HG03521 (cell line): ENCODE measurements around the gene DEFB113.

Experiments
- ATAC-seq: cut with Tn5 transposase; IDR thresholded peaks from one replicate; pipeline ENCODE4 v1.9.1; 2021; ENCODE audit warnings: mild to moderate bottlenecking, moderate library complexity; ENCODE audit not compliant: unreplicated experiment

Gene DEFB113

DNA sequence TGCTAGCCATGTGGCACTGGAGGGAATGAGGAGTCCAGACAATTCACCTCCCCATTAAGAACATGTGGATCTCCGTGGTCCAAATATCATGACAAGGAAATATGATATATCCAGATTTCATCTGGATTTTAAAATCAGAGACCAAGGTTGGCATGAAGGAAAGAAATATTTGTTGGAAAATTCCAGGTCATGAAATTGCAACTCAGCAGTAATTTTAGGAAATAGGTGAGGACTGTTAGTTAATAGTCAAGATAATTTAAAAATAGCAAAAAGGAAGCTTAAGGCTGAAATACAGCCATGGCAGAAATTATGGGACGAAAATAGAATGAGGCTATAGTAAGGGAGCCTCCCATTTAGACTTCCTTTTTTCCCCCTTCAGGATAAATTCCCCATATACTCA, 32.4 kb downstream of the DEFB113 start:
- no peak for ATAC-seq

DNA sequence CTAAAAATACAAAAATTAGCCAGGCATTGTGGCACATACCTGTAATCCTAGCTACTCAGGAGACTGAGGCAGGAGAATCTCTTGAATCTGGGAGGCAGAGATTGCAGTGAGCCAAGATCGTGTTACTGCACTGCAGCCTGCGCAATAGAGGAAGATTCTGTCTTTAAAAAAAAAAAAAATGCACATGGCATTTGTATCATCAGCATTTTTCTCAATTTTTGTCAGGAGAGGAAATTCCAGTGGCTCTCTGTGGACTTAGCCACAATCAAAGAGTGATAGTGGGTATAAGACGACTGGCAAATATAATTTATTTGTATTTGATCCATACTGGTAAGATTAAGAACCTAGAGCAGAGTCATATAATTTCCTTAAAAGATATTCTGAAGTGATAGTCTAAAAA, 34.0 kb downstream of the DEFB113 start:
- no peak for ATAC-seq

GRCh38 chr6:49934770-49935169, 34.7 kb downstream of the DEFB113 start:
- ATAC-seq, result no peak

DNA sequence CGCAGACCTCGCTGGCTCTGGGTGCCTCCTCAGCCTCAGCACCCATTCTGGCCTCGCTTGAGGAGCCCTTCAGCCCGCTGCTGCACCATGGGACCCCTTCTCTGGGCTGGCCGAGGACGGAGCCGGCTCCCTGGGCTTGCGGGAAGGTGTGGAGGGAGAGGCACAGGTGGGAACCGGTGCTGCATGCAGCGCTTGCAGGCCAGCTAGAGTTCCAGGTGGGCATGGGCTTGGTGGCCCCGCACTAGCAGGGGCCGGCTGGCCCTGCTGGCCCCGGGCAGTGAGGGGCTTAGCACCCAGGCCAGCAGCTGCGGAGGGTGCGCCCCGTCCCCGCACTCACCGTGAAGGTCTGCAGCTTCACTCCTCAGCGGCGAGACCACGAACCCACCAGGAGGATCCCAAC, 35.9 kb downstream of the DEFB113 start:
- no peak for ATAC-seq

DNA sequence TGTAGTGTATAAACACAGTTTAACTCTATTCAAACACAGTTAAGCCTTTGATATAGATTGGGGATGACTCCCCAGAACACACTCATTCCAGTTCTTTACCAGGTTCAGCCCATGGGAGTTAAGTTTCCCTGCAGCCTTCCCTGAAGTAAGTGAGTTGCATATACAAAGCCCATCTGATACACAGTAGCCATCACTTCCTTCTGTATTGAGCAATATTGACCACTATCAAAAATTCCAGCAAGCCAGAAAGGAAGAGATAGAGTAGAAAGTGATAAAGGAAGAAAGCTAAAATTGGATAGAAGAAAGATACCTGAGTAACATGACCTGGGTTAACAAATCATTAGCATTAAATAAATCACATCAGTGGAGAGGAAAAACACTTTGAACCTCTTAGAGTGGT, 40.1 kb downstream of the DEFB113 start:
- ATAC-seq, result no peak

GRCh38 chr6:49923826-49924225, 45.6 kb downstream of the DEFB113 start:
- ATAC-seq, result no peak

DNA sequence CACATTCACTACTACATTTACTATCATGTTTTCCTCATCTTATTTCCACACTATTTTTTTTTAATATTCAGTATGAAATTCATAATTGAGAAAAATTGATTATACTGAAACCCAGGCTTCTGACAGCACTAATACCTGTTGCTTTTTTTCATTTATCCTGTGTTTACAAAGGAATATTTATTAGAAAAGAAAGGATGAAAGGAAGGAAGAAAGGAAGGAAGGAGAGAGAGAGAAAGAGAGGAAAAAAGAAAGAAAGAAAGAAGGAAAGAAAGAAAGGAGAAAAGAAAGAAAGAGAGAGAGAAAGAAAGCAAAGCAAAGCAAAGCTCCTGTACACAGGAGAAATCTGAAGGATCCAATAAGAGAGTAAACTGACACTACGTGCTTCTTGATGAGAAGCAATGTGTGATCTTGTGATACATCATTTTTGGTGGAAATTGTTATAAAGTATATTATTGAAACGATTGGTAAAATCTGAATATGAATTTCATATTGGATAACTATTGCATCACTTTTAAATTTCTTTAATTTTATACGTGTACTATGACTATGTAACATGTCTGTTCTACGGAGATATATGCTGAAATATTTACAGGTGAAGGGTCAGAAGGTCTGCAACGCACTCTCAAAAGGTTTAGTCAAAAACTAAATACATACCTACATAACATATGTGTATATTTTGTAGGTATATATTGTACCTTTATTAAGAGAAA, 49.3 kb downstream of the DEFB113 start:
- no peak for ATAC-seq

GRCh38 chr6:49919261-49919660, 50.2 kb downstream of the DEFB113 start:
- no peak for ATAC-seq

DNA sequence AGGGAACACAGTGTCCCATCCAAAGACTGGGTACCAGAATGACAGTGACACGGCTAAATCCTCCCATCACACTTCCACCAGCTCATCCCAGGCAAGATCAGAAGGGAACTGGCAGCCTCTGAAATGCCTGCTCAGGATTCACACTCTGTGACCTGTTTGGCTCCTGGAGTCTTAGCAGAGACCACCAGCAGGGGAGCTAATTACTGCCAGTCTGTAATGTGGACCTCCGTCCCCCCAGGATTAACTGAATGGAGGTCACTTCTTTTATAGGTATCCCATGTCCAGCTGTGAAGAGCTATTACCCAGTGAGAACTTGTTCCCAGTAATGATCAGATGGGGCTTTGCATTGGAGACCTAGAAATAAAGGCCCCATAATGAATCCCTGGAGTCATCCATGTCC, 50.6 kb downstream of the DEFB113 start:
- ATAC-seq, result no peak
